GM19328 (cell line): ENCODE results near the gene SNHG17.
"Not testable (repeated sequence)": the region's sequence is repeated elsewhere in the genome, so short reads cannot be mapped to it uniquely, and the experiment has no call there.

Experiments used
- ATAC-seq: cut with Tn5 transposase; IDR thresholded peaks from one replicate; pipeline ENCODE4 v1.9.1; 2021; ENCODE audit warnings: mild to moderate bottlenecking, moderate library complexity; ENCODE audit not compliant: unreplicated experiment

Gene SNHG17

GRCh38 chr20:38421915-38422314, 13.2 kb downstream of the SNHG17 start:
- no peak for ATAC-seq

- ATAC-seq = no peak
Observed at GRCh38 chr20:38420388-38421085, 14.6 kb downstream of the SNHG17 start.

- ATAC-seq = no peak
Observed at GRCh38 chr20:38418509-38419204, 16.5 kb downstream of the SNHG17 start.

GRCh38 chr20:38414769-38415450, 20.2 kb downstream of the SNHG17 start:
- no peak for ATAC-seq

- ATAC-seq = no peak
Observed at GRCh38 chr20:38412877-38413577, 22.1 kb downstream of the SNHG17 start.

GRCh38 chr20:38407822-38408221, 27.3 kb downstream of the SNHG17 start:
- not testable (repeated sequence) for ATAC-seq

GRCh38 chr20:38407321-38407720, 27.8 kb downstream of the SNHG17 start:
- ATAC-seq = no peak

- no peak for ATAC-seq
Observed at GRCh38 chr20:38406476-38406875, 28.7 kb downstream of the SNHG17 start.

- ATAC-seq = no peak
Observed at GRCh38 chr20:38405132-38405531, 30.0 kb downstream of the SNHG17 start.

- ATAC-seq = no peak
Observed at GRCh38 chr20:38404016-38404415, 31.1 kb downstream of the SNHG17 start.

GRCh38 chr20:38402816-38403215, 32.3 kb downstream of the SNHG17 start:
- no peak for ATAC-seq

- no peak for ATAC-seq
Observed at GRCh38 chr20:38402089-38402488, 33.0 kb downstream of the SNHG17 start.

- ATAC-seq = not testable (repeated sequence)
Observed at GRCh38 chr20:38395751-38396395, 39.3 kb downstream of the SNHG17 start.

- ATAC-seq = no peak
Observed at GRCh38 chr20:38395165-38395564, 40.0 kb downstream of the SNHG17 start.

GRCh38 chr20:38393259-38393658, 41.9 kb downstream of the SNHG17 start:
- ATAC-seq = no peak

GRCh38 chr20:38392356-38392755, 42.8 kb downstream of the SNHG17 start:
- ATAC-seq = no peak

- ATAC-seq = no peak
Observed at GRCh38 chr20:38387953-38388352, 47.2 kb downstream of the SNHG17 start.

GRCh38 chr20:38386851-38387250, 48.3 kb downstream of the SNHG17 start:
- no peak for ATAC-seq

- no peak for ATAC-seq
Observed at GRCh38 chr20:38386004-38386403, 49.1 kb downstream of the SNHG17 start.

- no peak for ATAC-seq
Observed at GRCh38 chr20:38383147-38383546, 52.0 kb downstream of the SNHG17 start.

GRCh38 chr20:38377838-38378237, 57.3 kb downstream of the SNHG17 start:
- not testable (repeated sequence) for ATAC-seq
